Measurements from ENCODE around the gene SLN. TPM values are rescaled to one million over a fixed set of nuclear protein-coding genes. Genes with fewer than 3 reads are reported as not detected.

The SLN gene
- total RNA-seq, 2 donors from 2014 or later: not detected

GRCh38 chr11:107677924-107678631 is 33.8 kb downstream of the SLN start:
- Histone ChIP-seq H3K27ac (no peak overlapping the region), H3K4me1 (no peaks in the 10 kb centered on the region), H3K9me3 (no peaks in the 10 kb centered on the region), H3K4me3 (no peak overlapping the region), H3K9ac (ENCODE audit: low read depth in 2 of 2, low read length in 2 of 2) (no peak overlapping the region), H3K36me3 (no peaks in the 10 kb centered on the region), H3K27me3 (no peaks in the 10 kb centered on the region)
- TF ChIP-seq CTCF (IDR thresholded peaks at IDR 0.05): no peak
- intact Hi-C loops (cut with DNase I): no loop called here
- DNase-seq: no peak

GRCh38 chr11:107676336-107677057 is 35.4 kb downstream of the SLN start:
- no peak overlapping the region for H3K27ac ChIP-seq
- no peaks in the 10 kb centered on the region for H3K27me3 ChIP-seq
- DNase-seq: no peak
- TF ChIP-seq CTCF (IDR thresholded peaks at IDR 0.05): no peak
- H3K9ac ChIP-seq (ENCODE audit: low read depth in 2 of 2, low read length in 2 of 2): no peak overlapping the region
- H3K36me3 ChIP-seq: no peaks in the 10 kb centered on the region
- no peaks in the 10 kb centered on the region for H3K4me1 ChIP-seq
- no peak overlapping the region for H3K4me3 ChIP-seq
- intact Hi-C loops (cut with DNase I): no loop called here
- no peaks in the 10 kb centered on the region for H3K9me3 ChIP-seq

GRCh38 chr11:107675902-107676301 is 36.0 kb downstream of the SLN start:
- Histone ChIP-seq H3K27ac (no peak overlapping the region), H3K9me3 (no peaks in the 10 kb centered on the region), H3K36me3 (no peaks in the 10 kb centered on the region), H3K9ac (ENCODE audit: low read depth in 2 of 2, low read length in 2 of 2) (no peak overlapping the region), H3K4me3 (no peak overlapping the region), H3K27me3 (no peaks in the 10 kb centered on the region), H3K4me1 (no peaks in the 10 kb centered on the region)
- TF ChIP-seq CTCF (IDR thresholded peaks at IDR 0.05): no peak
- intact Hi-C loops (cut with DNase I): no loop called here
- no peak for DNase-seq

- no peak for DNase-seq
- H3K27ac ChIP-seq: no peak overlapping the region
- H3K27me3 ChIP-seq: no peaks in the 10 kb centered on the region
- H3K36me3 ChIP-seq: no peaks in the 10 kb centered on the region
- TF ChIP-seq CTCF (IDR thresholded peaks at IDR 0.05): no peak
- intact Hi-C loops (cut with DNase I): no loop called here
- H3K9ac ChIP-seq (ENCODE audit: low read depth in 2 of 2, low read length in 2 of 2): no peak overlapping the region
- H3K4me1 ChIP-seq: no peaks in the 10 kb centered on the region
- H3K4me3 ChIP-seq: no peak overlapping the region
- H3K9me3 ChIP-seq: no peaks in the 10 kb centered on the region
Observed at GRCh38 chr11:107669893-107670601, 41.8 kb downstream of the SLN start.

- TF ChIP-seq CTCF (IDR thresholded peaks at IDR 0.05): no peak
- Histone ChIP-seq H3K4me3 (no peak overlapping the region), H3K27ac (no peak overlapping the region), H3K9ac (ENCODE audit: low read depth in 2 of 2, low read length in 2 of 2) (no peak overlapping the region), H3K4me1 (no peaks in the 10 kb centered on the region), H3K36me3 (no peaks in the 10 kb centered on the region), H3K27me3 (no peaks in the 10 kb centered on the region), H3K9me3 (no peaks in the 10 kb centered on the region)
- DNase-seq: no peak
- intact Hi-C loops (cut with DNase I): no loop called here
Observed at GRCh38 chr11:107669191-107669740, 42.6 kb downstream of the SLN start.

Data from colonic mucosa (tissue), 4 donors.